Aorta (tissue), 5 donors: ENCODE measurements around the gene ATXN10. TPM values are rescaled to one million over a fixed set of nuclear protein-coding genes. Genes with fewer than 3 reads are reported as not detected.

Experiments
- ATAC-seq: fragments of 200-7000 bp; cut with Tn5 transposase; one replicate; pipeline ENCODE4 v1.9.1; 2022; ENCODE audit warnings: moderate library complexity; ENCODE audit not compliant: low FRiP score
- DNase-seq, 2 donors: peaks; one replicate each; pipeline ENCODE4 v3.0.0-alpha.2; 2020
- H3K27ac ChIP-seq, 2 donors: one replicate each; pipeline ENCODE4 v1.5.1; 2013; ENCODE audit warnings: low read length in 2 of 2, mild to moderate bottlenecking in 2 of 2, moderate library complexity in 2 of 2, control low read depth in 1 of 2, inconsistent platforms in 1 of 2, low read depth in 1 of 2
- H3K27me3 ChIP-seq, 2 donors: one replicate each; pipeline ENCODE4 v1.6.1; 2013; ENCODE audit warnings: control low read depth in 1 of 2, low read length in 1 of 2, mild to moderate bottlenecking in 1 of 2, moderate library complexity in 1 of 2; ENCODE audit not compliant: insufficient read depth in 2 of 2, control insufficient read depth in 1 of 2
- H3K36me3 ChIP-seq, 2 donors: one replicate each; pipeline ENCODE4 v1.6.1; 2013; ENCODE audit warnings: control low read depth in 1 of 2, low read length in 1 of 2, mild to moderate bottlenecking in 1 of 2; ENCODE audit not compliant: insufficient read depth in 2 of 2, control insufficient read depth in 1 of 2
- H3K4me1 ChIP-seq, 2 donors: one replicate each; pipeline ENCODE4 v1.6.1; 2013; ENCODE audit warnings: low read length in 2 of 2, control low read depth in 1 of 2, mild to moderate bottlenecking in 1 of 2, moderate library complexity in 1 of 2; ENCODE audit not compliant: insufficient read depth in 2 of 2, control insufficient read depth in 1 of 2
- H3K4me3 ChIP-seq, 2 donors: one replicate each; pipeline ENCODE4 v1.5.1; 2013; ENCODE audit warnings: low read length in 2 of 2, control low read depth in 1 of 2, mild to moderate bottlenecking in 1 of 2
- H3K9me3 ChIP-seq: one replicate; pipeline ENCODE4 v1.6.1; 2013; ENCODE audit warnings: mild to moderate bottlenecking, low read length; ENCODE audit not compliant: control insufficient read depth
- WGBS, 2 donors: extraction: QIAGEN DNeasy Blood & Tissue Kit; methylation state at CpG; one replicate each; pipeline ENCODE4 v1.1.7; 2013; 5-methylcytosine and 5-hydroxymethylcytosine counted together
- intact Hi-C, 2 donors: fragments of 100-400 bp; cut with DNase I; formaldehyde crosslinking; loops; one replicate each; pipeline versions ENCODE4 v1.14.2 to v1.15.0; 2022
- polyA plus RNA-seq, 2 donors: library from polyadenylated mRNA; stranded (reverse); fragments of 200-250 nt; gene quantifications; one replicate each; pipeline ENCODE4 v1.2.3, GENCODE V29; 2013
- total RNA-seq, 2 donors: library from RNA; stranded (reverse); fragmentation: NEBNext Ultra II Directional; extraction: Animal tissue kit (Norgen Biotek cat#: 25700); gene quantifications; one replicate each; pipeline ENCODE4 v1.2.1, GENCODE V29; 2021
- donor health status: healthy with polysubstance abuse.
- donor health status: Bipolar disorder and iron deficiency.
- donor health status: DM: no; HTN: no; CAD: no.
- donor health status: DM: no; HTN: no; CAD: no.
- donor health status: DM: yes; HTN: yes; CAD: no.

The ATXN10 gene
- total and polyA plus RNA-seq, 4 donors = 43.1 to 126 (median 80.8) TPM

DNA sequence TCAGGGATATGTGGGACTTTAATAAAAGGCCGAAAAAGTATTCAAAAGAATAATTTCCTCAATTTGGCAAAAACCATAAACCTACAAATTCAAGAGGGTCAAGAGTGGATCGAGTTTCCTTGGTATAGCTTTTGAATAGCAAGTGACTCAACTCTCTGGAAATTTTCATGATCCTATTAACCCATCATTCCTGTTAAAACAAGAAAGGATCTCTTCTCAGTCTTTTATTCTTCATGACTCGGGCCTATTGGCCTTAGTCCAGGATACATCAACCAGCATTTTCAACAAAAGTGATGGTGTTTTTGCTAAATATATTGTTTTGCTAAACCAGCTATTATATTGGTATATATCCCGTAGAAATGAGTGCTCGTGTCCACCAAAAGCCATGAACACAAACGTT, 110.3 kb downstream of the ATXN10 start:
- H3K4me3 ChIP-seq = no peak overlapping the region
- no peak overlapping the region for H3K27ac ChIP-seq
- no peaks in the 10 kb centered on the region for H3K27me3 ChIP-seq
- DNase-seq = no peak
- no peaks in the 10 kb centered on the region for H3K36me3 ChIP-seq
- intact Hi-C loops = no loop called here
- ATAC-seq = no peak
- no peaks in the 10 kb centered on the region for H3K9me3 ChIP-seq
- WGBS, 2 donors = 85 to 88% methylated on average over 6 of the region's 6 CpGs
- H3K4me1 ChIP-seq = peaks cover 0 to 4% of the 10 kb centered on the region in 2 donors

DNA sequence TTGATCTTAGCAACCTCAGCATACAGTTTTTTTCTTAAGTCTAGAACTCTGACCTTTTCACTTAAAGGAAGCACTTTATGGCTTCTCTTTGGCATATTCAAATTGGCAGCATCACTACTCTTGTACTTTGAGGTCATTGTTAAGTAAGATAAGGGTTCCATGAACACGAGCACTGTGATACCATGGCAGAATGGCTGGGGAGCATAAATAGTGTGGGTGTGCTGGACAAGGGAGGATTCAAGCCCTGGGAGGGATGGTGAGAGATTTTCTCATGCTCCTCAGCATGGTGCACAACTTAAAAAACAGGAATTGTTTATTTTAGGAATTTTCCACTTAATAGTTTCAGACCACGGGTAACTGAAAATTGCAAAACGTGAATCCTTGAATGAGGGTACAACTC, 111.4 kb downstream of the ATXN10 start:
- ATAC-seq (no peak), DNase-seq (no peak)
- no peak overlapping the region for H3K27ac ChIP-seq
- no peaks in the 10 kb centered on the region for H3K36me3 ChIP-seq
- intact Hi-C loops = no loop called here
- peaks cover 0 to 4% of the 10 kb centered on the region in 2 donors for H3K4me1 ChIP-seq
- no peaks in the 10 kb centered on the region for H3K27me3 ChIP-seq
- 77 to 82% methylated on average over 3 of the region's 3 CpGs for WGBS, 2 donors
- H3K4me3 ChIP-seq = no peak overlapping the region
- H3K9me3 ChIP-seq = no peaks in the 10 kb centered on the region

DNA sequence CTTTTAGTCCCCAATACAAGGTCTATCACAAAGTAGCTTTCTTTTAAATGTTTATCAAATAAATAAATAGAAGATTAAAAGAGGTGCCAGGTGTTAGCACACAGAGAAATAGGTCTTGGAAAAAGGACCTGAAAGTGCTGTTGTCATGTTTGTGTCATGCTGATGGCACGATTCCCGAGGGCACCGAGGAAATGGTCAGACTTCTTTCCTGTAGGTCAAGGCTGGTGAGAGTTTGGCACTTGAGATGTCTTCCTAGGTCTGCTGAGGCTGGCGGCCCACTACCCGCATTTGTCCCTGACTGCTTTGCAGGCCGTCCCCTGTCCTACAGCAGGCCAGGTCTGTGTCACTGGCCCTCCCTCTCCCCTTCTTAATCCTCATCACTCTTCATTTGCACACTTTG, 112.1 kb downstream of the ATXN10 start:
- ATAC-seq = no peak

DNA sequence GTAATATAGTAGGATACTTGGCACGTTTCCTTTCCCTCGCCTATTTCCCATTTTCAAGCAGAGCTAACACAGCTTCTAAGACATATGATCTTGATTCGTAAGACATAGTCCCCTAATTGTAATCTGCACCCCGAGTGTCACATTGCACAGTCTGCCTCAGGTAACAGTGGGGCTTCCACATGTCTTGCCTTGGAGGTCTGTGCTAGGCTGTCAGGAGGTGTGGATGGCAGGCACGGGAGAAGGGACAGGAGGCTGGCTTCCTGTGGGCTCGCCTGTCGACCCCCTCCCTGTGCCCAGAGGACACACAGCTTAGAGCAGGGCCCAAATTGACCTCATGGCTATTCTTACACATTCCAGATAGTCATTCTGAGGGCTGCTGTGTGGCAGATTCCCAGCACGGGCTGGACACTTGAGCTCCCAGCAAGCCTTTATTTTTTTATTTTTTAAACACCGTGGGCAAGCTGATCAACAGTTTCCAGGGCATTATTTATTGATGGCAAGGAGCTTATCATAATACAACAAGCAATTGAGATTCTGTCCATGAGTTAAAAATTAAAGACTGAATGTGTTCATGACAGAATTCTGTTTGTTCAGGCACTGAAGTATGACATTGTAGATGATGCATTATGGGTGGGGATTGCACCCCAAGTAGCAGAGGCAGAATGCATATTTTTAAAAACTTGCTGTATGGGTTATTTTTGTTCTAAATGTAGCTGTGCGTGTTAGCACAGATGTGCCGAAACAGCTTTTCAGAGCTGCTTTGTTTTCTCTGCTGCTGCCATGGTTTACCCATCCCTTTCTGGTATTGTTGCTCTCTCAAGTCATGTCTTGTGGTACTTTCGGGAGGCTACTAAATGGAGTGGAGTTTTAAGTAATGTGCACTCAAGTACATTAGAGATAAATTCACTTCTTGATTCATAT, 113.0 kb downstream of the ATXN10 start:
- Histone ChIP-seq H3K4me3 (no peak overlapping the region), H3K27me3 (no peaks in the 10 kb centered on the region), H3K9me3 (no peaks in the 10 kb centered on the region), H3K36me3 (no peaks in the 10 kb centered on the region), H3K27ac (no peak overlapping the region), H3K4me1 (peaks cover 0 to 4% of the 10 kb centered on the region in 2 donors)
- intact Hi-C loops = no loop called here
- no peak for DNase-seq
- WGBS, 2 donors = 54 to 60% methylated on average over 12 of the region's 12 CpGs
- ATAC-seq = no peak

More for the DNA sequence above, 112.1 kb downstream of the ATXN10 start:
- no peak overlapping the region for H3K4me3 ChIP-seq
- H3K27ac ChIP-seq = no peak overlapping the region
- H3K27me3 ChIP-seq = no peaks in the 10 kb centered on the region
- no peak for DNase-seq
- intact Hi-C loops = no loop called here
- H3K9me3 ChIP-seq = no peaks in the 10 kb centered on the region
- H3K4me1 ChIP-seq = peaks cover 0 to 4% of the 10 kb centered on the region in 2 donors
- H3K36me3 ChIP-seq = no peaks in the 10 kb centered on the region
- 89 to 92% methylated on average over 6 of the region's 6 CpGs for WGBS, 2 donors

DNA sequence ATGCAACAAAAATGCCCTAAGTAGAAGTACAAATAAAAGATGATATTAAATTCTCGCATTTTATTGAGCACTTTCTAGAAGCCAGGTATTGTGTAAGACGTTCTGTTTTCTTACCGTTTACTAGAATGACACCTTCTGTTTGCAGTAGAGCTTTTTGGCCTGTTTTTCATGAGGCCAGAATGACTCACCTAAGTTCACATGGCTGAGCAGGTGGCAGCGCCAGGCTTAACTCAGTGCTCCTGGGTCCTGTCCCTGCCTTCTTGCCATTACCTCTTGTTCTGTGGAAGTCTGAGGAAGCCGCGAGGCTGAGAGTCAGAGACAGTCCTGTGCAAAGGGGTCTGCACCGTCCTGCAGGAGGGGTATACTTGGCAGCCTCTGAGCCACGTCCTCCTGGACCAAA, 113.8 kb downstream of the ATXN10 start:
- Histone ChIP-seq H3K36me3 (no peaks in the 10 kb centered on the region), H3K4me3 (no peak overlapping the region), H3K27ac (no peak overlapping the region), H3K4me1 (peaks cover 0 to 4% of the 10 kb centered on the region in 2 donors), H3K27me3 (no peaks in the 10 kb centered on the region), H3K9me3 (no peaks in the 10 kb centered on the region)
- ATAC-seq = no peak
- intact Hi-C loops = no loop called here
- WGBS, 2 donors = 60 to 62% methylated on average over 8 of the region's 8 CpGs
- no peak for DNase-seq

DNA sequence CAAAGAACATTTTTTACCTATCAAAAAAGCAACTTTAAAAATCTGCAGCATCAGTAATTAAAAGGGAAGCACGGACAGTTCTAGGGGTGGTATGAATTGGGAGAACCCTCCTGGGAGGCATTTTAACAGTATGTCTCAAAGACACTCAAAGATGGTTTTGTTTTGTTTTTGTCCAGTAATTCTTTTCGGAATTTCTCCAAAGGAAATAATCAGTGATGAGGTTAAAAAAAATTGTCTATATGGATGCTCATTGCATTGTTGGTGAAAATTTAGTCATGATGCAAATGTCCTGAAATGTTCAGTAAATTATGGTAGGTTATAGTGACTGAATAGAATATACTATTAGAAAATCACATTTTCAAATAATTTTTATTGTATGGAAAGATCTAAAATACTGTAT, 115.1 kb downstream of the ATXN10 start:
- ATAC-seq (no peak), DNase-seq (no peak)
- H3K4me3 ChIP-seq = no peak overlapping the region
- peaks cover 0 to 4% of the 10 kb centered on the region in 2 donors for H3K4me1 ChIP-seq
- WGBS, 2 donors = 69 to 73% methylated on average over 2 of the region's 2 CpGs
- no peaks in the 10 kb centered on the region for H3K27me3 ChIP-seq
- no peaks in the 10 kb centered on the region for H3K9me3 ChIP-seq
- H3K36me3 ChIP-seq = no peaks in the 10 kb centered on the region
- intact Hi-C loops = no loop called here
- H3K27ac ChIP-seq = no peak overlapping the region

DNA sequence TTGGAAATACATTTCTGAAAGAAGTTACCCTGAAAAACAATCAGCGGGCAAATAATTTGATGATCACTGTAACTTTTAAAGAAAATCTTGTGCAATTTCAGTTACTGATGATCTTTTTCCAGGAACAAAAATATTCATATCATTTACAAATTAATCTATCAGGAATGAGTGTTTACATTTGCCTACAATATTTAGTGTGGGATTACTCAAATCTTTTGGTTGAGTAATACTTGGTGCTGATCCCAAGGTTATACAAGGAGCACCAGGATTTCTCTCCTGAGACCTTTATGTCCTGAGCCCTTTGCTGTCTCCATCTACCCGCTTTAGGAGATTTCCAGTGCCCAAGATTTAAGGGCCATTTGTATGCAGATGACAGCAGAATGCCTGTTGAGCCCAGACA, 116.1 kb downstream of the ATXN10 start:
- DNase-seq = no peak
- WGBS, 2 donors = 96 to 97% methylated on average over 2 of the region's 2 CpGs
- Histone ChIP-seq H3K27ac (no peak overlapping the region), H3K27me3 (no peaks in the 10 kb centered on the region), H3K4me3 (no peak overlapping the region), H3K9me3 (no peaks in the 10 kb centered on the region), H3K4me1 (peaks cover 0 to 4% of the 10 kb centered on the region in 2 donors), H3K36me3 (no peaks in the 10 kb centered on the region)
- intact Hi-C loops = no loop called here
- no peak for ATAC-seq

DNA sequence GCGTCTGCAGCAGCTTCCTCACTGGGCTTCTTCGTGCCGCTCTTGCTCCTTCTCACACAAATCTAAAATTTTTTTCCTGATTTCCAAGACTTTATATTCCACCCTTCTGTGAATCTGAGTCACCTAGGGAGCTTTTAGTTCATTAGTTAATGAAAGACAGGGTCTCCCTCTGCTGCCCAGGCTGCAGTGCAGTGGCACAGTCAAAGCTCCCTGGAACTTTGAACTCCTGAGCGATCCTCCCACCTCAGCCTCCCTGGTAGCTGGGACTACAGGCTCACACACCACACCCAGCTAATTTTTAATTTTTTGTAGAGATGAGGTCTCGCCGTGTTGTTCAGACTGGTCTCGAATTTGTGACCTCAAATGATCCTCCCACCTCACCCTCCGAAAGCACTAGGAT, 116.9 kb downstream of the ATXN10 start:
- no peaks in the 10 kb centered on the region for H3K27me3 ChIP-seq
- ATAC-seq = no peak
- peaks cover 0 to 1% of the 10 kb centered on the region in 2 donors for H3K36me3 ChIP-seq
- H3K4me3 ChIP-seq = no peak overlapping the region
- 96% methylated on average over 8 of the region's 8 CpGs for WGBS, 2 donors
- H3K4me1 ChIP-seq = peaks cover 0 to 4% of the 10 kb centered on the region in 2 donors
- H3K27ac ChIP-seq = no peak overlapping the region
- no peak for DNase-seq
- H3K9me3 ChIP-seq = no peaks in the 10 kb centered on the region
- intact Hi-C loops = no loop called here

DNA sequence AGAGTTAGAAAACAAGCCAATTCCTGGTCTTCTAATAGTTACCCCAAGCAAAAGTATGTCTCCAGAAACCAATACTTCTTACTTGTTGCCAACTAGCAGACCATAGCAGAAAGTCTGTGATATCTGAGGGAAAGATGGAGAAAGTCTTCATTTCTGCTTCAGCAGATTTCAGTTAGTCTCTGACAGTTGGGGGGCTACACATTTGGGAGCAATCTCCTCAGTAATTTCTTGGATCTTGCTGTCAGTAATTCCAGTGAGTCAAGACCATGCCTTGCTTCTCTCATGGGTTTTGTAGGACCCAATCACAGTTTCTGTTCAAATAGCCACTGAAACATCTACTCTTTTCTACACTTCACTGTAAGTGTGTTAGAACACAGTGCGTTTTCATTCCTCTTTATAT, 118.8 kb downstream of the ATXN10 start:
- H3K4me1 ChIP-seq = no peaks in the 10 kb centered on the region
- H3K27me3 ChIP-seq = no peaks in the 10 kb centered on the region
- no peak for DNase-seq
- no peak for ATAC-seq
- H3K27ac ChIP-seq = no peak overlapping the region
- WGBS, 2 donors = 88 to 93% methylated on average over 1 of the region's 1 CpG
- intact Hi-C loops = no loop called here
- peaks cover 0 to 4% of the 10 kb centered on the region in 2 donors for H3K36me3 ChIP-seq
- H3K4me3 ChIP-seq = no peak overlapping the region
- H3K9me3 ChIP-seq = no peaks in the 10 kb centered on the region
